GM19467 (cell line): ENCODE data around the gene KIAA0232.

Experiments used
- ATAC-seq: cut with Tn5 transposase; IDR thresholded peaks from one replicate; pipeline ENCODE4 v1.9.1; 2021; ENCODE audit warnings: mild to moderate bottlenecking, moderate library complexity; ENCODE audit not compliant: unreplicated experiment

Gene KIAA0232

GRCh38 chr4:6847178-6847577 is 64.7 kb downstream of the KIAA0232 start:
- no peak for ATAC-seq

GRCh38 chr4:6848717-6849305 is 66.3 kb downstream of the KIAA0232 start:
- ATAC-seq, result no peak

GRCh38 chr4:6849691-6850090 is 67.2 kb downstream of the KIAA0232 start:
- no peak for ATAC-seq

DNA sequence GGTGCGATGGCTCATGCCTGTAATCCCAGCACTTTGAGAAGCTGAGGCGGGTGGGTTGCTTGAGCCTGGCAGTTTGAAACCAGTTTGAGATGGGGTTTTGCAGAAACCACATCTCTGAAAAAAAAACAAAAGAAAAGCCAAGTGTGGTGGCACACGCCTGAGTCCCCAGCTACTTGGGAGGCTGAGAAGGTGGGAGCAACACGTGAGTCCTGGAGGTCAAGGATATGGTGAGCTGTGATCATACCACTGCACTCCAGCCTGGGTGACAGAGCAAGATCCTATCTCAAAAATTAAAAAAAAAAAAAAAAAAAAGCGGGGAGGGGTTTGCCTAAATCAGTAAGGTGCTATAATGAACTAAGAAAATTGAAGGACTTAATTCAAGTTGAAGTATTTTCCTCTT is 68.9 kb downstream of the KIAA0232 start:
- no peak for ATAC-seq

- no peak for ATAC-seq
These were observed 69.4 kb downstream of the KIAA0232 start for GRCh38 chr4:6851962-6852361.

GRCh38 chr4:6852582-6852981 is 70.1 kb downstream of the KIAA0232 start:
- ATAC-seq, result no peak

GRCh38 chr4:6854098-6854744 is 71.7 kb downstream of the KIAA0232 start:
- ATAC-seq, result no peak

- peak; percentile 93 for ATAC-seq
These were observed 73.3 kb downstream of the KIAA0232 start for GRCh38 chr4:6855692-6856297.

DNA sequence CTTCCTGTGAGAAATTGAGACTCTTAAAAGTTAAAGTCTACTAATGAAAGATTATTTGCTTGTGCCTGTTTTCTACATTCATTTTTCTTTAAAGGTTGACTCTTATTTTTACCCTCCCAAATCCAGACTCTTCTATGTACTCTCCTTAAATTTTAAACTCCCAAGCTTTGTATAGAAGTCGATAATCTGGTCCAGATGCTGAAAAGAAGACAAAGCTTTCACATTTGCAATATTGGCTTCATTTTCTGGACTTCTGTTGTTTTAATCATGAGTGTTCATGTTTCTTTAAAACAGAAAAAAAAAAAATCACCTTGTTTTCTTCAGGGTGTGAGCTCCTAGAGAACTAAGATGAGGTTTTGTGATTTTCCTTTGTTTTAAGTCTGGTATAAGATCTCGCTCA is 73.9 kb downstream of the KIAA0232 start:
- ATAC-seq, result no peak

DNA sequence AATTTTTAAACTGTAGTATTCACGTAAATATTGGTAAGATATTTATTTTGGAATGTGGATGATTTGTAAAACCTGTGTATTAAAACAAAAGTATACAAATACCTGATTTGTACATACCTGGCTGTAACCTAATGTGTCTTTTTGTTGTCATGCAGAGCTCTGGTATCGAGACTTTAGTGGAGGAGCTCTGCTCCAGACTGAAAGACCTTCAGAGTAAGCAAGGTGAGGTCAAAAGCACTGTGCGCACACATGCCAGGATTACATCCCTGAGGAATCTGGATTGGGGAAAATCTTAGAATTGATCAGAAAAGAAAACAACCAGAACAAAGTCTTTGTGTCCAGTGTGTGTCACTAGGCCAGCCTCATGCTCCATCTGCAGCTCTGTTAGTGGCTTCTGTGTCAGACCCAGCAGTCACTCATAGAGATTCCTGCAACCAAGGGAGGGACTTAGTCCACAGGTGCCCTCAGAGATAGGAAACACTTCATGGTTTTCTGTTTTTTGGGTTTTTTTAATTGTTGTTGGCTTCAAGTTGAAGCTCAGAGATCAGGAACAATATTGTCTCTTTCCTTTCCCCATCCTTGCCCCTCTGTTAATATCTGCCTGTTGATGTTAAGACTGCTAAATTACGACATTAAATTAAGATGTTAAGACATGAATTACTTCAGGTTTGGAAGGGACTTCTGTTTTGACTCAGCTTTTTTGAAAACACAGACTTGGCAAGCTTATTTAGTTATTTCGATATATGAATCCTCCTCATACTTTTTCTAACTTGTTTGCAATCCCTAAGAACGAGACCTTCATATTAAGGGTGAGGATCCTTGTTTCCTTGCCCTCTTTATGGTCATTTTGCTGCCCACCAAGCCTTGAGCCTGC is 74.7 kb downstream of the KIAA0232 start:
- ATAC-seq, result no peak

- ATAC-seq, result no peak
These were observed 76.5 kb downstream of the KIAA0232 start for GRCh38 chr4:6858997-6859396.

DNA sequence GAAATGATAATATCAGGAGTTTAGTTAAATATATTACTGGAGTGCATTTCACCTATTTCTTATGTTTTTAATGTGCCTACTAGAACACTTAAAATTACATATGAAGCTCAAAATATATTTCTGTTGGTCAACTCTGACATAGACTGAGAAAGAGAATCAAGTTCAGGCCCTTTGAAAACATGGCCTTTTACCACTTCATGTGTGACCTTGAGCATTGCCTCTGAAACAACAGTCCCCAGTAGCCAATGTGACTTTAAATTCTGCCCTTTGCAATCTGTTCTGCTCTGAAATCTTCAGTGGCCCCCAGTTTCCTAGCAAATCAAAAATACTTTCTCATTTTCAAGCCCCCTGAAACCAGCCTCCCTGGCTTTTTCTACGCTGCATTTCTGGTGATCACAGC is 77.0 kb downstream of the KIAA0232 start:
- no peak for ATAC-seq

DNA sequence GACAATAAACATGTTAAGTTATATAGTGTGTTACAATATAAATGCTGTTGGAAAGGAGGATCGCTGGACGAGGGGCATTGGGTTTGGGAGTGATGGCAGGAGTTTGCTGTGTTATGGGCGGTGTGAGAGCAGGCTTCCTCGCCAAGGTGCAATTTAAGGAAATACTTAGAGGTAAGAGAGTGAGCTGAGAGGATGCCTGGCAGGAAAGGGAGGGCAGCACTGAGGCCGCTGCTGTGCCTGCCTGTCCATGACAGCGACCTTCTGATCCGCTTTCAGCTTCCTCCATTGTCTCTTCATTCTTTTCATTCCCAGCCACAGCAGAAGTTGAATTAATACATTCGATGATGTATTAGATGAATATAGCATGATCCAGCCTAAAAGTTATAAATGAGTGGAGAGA is 85.9 kb downstream of the KIAA0232 start:
- ATAC-seq, result no peak

- no peak for ATAC-seq
These were observed 87.4 kb downstream of the KIAA0232 start for GRCh38 chr4:6869944-6870343.

DNA sequence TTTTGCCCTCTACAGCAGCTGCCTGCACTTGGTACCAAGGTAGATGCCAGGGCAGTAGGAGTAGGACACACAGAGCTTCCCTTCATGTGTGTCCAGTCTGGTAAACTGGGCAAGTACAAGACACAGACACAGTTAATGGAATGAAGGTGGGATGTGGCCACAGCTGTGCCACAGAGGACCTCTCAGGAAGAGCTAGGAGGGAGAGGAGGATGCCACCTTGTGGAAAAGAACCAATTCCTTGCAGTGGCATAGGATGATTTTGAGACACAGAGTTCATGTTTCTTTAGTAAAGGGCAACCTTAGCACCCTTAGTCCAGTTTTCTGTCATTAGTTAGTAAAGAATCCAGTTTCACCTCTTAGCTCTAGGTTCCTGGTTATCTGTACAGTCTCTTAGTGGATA is 90.8 kb downstream of the KIAA0232 start:
- ATAC-seq, result no peak

- no peak for ATAC-seq
These were observed 91.4 kb downstream of the KIAA0232 start for GRCh38 chr4:6873792-6874461.

DNA sequence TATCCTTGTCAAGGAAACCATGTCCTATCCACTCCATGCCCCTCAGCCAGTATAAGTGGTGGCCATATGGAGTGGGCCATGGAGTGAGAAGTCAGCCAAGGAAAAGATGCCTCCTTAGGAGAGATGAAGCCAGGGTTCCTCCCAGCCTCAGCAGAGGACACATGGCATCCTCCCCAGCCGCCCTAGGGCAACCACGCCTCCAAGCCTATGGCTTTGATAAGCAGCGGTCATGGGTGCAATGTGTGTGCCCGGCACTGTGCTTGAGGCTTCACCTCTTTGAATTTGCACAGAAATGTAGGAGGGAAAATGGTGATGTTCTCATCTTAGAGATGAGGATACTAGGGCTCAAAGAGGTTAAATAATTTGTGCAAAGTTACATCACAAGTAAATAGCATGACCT is 92.5 kb downstream of the KIAA0232 start:
- ATAC-seq, result no peak

DNA sequence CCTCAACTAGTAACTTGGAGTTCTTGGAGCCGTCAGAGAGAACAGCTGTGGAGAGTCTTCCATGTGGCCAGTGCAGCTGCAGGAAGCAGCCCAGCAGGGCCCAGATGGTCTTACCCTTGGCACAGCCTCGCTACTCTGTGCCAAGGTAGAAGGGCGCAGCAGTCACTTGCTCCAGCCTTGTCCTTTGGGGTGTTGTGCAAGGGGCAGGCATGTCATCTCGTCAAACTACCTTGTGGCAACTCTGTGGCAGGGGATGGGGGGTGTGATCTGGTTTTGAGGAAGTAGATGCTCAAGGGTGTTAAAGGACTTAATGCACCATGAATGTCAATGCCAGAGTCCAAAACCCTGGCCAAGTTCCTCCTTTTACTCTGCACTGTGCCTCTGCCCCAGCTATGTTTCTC is 92.9 kb downstream of the KIAA0232 start:
- ATAC-seq, result no peak

DNA sequence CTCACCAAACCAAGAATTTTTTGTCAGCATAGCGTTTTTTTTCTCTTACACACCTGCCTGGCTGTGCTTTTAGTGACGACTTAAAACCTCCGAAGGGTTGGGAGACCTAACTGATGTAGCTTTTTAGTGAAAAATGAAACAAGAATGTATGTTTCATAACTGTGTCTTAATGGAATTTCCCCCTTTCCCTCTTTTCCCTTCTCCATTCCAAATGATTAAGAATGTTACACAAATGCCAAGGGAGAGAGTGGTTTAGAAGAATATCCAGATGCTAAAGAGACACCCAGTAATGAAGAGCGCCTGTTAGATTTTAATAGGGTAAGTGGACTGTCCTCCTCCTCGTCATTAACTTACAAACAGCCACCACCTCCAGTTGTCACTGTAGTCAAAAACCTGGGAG is 93.9 kb downstream of the KIAA0232 start:
- ATAC-seq, result no peak

DNA sequence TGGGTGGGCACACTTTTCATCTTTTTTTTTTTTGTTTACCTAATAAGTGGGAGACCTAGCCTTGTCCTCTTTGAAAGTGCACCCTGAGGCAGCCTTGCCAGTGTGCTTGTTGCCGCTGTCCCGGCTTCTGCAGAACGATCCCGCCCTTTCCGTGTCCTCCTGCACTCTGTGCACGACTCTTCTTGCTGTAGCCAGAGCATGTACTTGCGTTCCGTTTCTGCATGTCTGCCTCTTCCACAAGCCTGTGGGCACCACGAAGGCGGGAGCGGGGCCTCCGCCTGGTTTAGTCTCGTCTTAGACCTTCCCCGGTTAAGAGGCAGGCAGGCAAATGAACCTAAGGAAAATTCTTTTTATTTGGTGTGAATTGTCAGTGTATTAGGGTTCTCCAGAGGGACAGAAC is 94.5 kb downstream of the KIAA0232 start:
- no peak for ATAC-seq

DNA sequence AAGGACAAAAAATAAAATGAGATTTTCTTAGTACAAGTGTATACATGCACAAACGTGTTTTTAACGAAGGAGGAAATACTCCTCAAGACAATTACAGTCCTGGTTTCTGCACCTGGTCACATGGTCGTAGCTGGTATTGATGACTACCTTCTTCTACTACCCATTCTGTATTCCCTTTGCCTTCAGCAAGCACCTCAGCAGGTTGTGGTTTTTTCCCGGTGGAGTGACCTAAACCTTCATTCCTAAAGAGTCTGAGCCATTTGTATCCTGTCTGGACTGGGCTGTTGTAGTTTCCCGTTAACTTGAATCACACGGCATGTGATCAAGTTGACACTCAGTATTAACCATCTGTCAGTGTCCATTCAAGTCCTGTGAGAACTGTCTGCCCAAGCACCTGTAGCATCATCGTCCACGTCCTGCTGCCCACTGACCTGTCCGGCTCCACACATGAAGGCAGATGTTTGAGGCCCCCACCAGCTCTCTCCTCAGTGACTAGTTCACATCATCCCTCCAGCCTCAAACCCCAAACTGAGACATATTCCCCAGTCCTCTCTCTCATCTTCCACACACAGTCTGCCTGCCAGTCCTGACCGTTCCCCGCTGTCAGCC is 96.0 kb downstream of the KIAA0232 start:
- no peak for ATAC-seq
